GM18868 (cell line): ENCODE data around the gene R3HDM4.
"Not testable (repeated sequence)": the region's sequence is repeated elsewhere in the genome, so short reads cannot be mapped to it uniquely, and the experiment has no call there.

Experiments used
- ATAC-seq: cut with Tn5 transposase; IDR thresholded peaks from one replicate; pipeline ENCODE4 v1.9.1; 2021; ENCODE audit warnings: mild to moderate bottlenecking, moderate library complexity; ENCODE audit not compliant: unreplicated experiment

Gene R3HDM4

DNA sequence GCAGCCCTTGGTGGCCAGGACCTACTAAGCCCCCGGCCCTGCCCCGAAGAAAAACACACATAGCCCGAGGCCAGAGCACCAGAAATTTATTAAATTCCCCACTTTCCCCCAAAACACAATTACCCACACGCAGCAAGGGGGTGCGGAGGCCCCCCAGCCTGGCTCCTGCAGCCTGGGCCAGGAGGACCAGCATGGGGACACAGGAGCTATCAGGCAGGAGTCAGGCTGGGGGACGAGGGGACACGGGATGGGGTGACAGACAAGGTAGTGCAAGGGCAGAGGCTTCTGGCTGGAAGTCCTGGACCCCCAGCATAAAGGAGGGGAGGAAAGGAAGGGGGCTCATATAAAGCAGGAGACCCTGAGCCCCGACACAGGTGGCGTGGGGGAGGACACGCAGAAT, 16.6 kb downstream of the R3HDM4 start:
- ATAC-seq, result no peak

GRCh38 chr19:892894-893689, 19.9 kb downstream of the R3HDM4 start, which contains the start of the genes MED16 and RNU6-9:
Gene MED16 (minus strand): TSS chr19:893187. CDS start chr19:891131, 2,056 bp downstream.
Gene RNU6-9 (plus strand): TSS chr19:893484.
- peak; percentile 72 for ATAC-seq

DNA sequence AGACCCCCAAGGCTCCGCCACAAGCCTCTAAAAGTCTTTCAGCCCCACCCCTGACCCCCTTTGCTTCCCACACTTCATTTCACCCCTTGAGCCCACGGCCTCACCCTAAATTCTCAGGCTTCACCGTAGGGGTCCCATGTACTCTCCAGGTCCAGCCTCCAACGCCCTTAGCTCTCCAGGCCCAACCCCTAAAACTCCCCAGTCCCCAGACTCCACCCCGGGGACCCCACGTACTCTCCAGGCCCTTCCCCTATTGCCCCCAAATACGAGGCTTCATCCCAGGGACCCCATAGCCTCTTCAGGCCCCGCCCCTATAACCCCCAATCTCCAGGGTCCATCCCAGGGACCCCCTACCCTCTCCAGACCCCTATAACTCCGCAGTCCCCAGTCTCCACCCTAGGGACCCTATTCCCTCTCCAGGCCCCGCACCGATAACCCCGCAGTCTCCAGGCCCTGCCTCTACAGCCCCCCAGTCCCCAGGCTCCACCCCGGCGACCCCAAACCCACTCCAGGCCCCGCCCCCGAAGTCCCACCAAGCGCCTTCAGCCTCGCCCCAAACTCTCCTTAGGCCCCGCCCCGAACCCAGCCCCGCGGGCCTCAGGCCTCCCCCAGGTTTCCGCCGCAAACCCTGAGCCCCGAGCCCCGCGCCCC, 20.7 kb downstream of the R3HDM4 start:
- ATAC-seq, result peak; percentile 22

- ATAC-seq, result not testable (repeated sequence)
Observed at GRCh38 chr19:891421-892200, 21.4 kb downstream of the R3HDM4 start.

- ATAC-seq, result no peak
Observed at GRCh38 chr19:890831-891230, 22.2 kb downstream of the R3HDM4 start.

DNA sequence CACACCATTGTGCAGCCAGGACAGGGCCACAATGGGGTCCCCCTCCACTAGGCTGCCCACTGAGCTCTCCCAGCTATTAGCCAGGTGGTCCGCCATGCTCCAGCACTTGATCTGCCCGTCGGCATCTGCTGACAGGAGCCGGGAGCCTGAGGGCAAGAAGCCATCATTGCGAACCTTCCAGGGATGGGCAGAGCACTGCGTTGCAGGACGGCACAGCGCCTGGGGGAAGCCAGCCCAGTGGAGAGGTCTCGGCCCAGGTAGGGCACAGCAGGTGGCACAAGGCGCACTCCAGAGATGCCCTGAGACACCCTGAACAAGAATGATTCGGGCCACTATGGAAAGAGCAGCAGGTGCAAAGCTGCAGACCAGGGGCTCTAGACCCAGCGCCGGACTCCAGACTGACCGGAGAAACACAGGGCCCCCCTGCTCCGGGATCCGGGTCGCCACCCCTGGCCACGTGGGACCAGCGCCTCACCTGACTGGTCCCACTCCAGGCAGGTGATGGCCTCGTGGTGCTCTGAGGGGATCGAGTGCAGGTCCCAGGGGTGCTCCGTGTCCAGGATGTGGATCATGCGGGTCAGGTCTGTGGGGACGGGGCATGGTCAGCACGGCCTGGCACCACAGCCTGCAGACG, 23.2 kb downstream of the R3HDM4 start:
- no peak for ATAC-seq

DNA sequence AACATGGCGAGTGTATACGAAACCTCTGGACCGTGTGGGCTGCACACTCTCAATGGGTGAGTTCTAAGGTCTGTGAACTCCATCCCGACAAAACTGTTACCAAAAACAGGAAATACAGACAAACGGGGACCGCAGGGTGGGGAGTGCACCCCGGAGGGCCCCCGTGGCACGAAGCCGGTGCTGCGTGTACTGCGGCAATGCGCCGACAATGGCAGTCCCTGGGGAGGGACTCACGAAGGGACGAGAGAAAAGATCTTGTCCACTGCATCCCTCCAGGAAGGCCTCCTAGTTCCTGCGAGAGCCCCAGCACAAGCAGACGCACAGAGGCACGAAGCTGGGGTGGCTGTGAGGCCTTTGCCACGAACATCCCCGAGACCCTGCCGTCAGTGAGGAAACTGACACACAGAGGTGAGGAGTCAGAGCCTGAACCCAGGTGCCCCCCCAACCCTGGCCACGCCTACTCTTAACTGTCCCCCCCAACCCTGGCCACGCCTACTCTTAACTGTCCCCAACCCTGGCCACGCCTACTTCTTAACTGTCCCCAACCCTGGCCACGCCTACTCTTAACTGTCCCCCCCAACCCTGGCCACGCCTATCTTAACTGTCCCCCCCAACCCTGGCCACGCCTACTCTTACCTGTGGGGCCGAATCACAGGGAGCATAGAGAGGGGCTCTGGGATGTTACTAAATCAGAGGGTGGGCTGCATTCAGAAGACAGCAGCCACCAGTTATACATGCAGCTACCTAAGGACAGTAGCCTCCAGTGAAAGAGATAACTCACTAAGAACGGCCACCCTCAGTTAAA, 24.2 kb downstream of the R3HDM4 start:
- ATAC-seq, result no peak

GRCh38 chr19:887599-887998, 25.4 kb downstream of the R3HDM4 start:
- no peak for ATAC-seq

GRCh38 chr19:887072-887471, 25.9 kb downstream of the R3HDM4 start:
- ATAC-seq, result no peak

GRCh38 chr19:885536-886224, 27.3 kb downstream of the R3HDM4 start:
- no peak for ATAC-seq

DNA sequence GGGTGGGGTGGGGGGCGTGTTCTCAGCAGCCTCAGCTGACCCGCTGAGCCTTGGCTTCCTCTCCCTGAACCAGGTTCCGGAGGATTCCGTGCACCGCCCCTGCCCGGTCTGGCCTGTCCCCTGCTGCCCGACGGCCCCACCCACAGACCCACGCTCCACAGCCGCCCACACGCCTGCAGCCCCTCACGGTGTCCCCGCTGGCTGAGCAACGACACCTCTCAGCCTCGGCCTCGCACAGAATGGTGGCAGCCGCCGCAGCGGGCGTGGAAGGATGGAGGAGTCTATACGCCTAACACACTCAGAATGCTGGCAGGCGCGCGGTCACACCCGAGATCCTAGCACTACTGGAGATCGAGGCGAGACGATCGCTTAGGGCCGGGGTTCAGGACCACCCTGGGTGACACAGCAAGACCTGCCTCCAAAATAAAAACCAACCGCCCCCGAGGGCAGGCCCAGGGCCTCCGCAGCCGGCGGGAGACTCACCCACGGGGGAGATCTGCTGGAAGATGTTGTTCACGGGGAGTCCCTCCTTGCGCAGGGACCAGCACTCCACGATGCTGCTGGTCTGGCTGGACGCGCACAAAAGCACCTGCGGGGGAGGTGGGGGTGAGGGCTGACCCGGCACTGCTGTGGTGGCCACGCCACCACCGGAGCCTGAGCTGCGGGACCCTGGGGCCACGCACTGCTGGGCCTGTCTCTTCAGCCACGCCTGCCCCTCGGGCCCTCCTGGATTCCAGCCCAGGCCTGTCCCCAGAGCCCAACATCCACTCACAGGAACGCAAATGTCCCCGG, 28.4 kb downstream of the R3HDM4 start:
- ATAC-seq, result no peak

- ATAC-seq, result no peak
Observed at GRCh38 chr19:883661-884211, 29.3 kb downstream of the R3HDM4 start.

- no peak for ATAC-seq
Observed at GRCh38 chr19:882871-883497, 30.0 kb downstream of the R3HDM4 start.

DNA sequence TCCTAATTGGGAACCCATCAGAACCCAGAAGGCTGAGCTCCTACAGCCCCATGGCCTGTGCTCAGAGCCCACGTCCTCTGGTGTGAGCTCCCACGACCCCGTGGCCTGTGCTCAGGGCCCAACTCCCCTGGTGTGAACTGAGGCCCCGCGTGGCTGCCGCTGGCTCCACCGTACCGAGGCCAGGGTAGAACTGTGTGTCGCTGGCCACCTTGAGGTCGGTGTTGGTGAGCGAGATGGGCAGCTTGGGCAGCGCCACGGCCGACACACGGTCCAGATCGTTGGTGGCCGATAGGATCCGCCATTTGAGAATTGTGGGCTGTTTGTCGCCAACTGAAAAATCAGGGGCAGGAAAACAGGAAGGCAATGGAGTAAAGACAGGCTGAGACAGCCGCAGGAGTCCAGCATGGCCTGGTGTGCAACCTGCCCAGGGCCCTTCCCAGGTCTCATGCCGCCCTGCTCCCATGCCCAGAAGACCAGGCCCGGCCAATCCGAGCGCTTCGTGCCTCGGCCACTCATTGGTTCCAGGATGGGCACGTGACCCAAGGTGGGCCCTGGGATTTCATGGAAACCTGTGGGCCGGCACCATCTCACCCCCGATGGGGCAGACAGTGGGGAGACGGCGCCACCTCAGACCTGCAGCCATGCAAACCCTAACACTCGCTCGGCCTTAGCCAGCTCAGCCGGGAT, 31.5 kb downstream of the R3HDM4 start:
- ATAC-seq, result no peak

- ATAC-seq, result no peak
Observed at GRCh38 chr19:879711-880438, 33.1 kb downstream of the R3HDM4 start.

DNA sequence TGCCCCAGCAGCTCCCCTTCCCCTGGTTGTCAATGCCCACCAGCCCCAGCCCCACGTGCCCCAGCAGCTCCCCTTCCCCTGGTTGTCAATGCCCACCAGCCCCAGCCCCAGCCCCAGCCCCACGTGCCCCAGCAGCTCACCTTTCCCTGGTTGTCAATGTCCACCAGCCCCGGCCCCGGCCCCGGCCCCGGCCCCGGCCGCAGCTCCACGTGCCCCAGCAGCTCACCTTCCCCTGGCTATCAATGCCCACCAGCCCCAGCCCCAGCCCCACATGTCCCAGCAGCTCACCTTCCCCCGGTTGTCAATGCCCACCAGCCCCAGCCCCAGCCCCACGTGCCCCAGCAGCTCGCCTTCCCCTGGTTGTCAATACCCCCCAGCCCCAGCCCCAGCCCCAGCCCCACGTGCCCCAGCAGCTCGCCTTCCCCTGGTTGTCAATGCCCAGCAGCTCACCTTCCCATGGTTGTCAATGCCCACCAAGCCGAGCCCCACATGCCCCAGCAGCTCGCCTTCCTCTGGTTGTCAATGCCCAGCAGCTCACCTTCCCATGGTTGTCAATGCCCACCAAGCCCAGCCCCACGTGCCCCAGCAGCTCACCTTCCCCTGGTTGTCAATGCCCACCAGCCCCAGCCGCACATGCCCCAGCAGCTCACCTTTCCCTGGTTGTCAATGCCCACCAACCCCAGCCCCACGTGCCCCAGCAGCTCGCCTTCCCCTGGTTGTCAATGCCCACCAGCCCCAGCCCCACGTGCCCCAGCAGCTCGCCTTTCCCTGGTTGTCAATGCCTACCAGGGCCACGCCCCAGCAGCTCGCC, 34.1 kb downstream of the R3HDM4 start:
- ATAC-seq, result not testable (repeated sequence)
